Skeletal muscle tissue (tissue), 4 donors: ENCODE data around the gene KRTAP10-5. TPM values are rescaled to one million over a fixed set of nuclear protein-coding genes. Genes with fewer than 3 reads are reported as not detected.

Experiments
- H3K27ac ChIP-seq: one replicate; pipeline ENCODE4 v1.7.0; 2013; ENCODE audit warnings: mild to moderate bottlenecking, low read depth, low read length, inconsistent platforms
- H3K27me3 ChIP-seq, 3 donors: one replicate each; pipeline ENCODE4 v1.7.0; 2013; ENCODE audit warnings: low read length in 3 of 3; ENCODE audit not compliant: control insufficient read depth in 3 of 3, insufficient read depth in 3 of 3
- H3K36me3 ChIP-seq, 3 donors: one replicate each; pipeline ENCODE4 v1.7.0; 2013; ENCODE audit warnings: low read length in 3 of 3; ENCODE audit not compliant: control insufficient read depth in 3 of 3, insufficient read depth in 3 of 3
- H3K4me1 ChIP-seq, 3 donors: one replicate each; pipeline ENCODE4 v1.7.0; 2013; ENCODE audit warnings: low read length in 3 of 3, mild to moderate bottlenecking in 3 of 3; ENCODE audit not compliant: control insufficient read depth in 3 of 3, insufficient read depth in 3 of 3
- H3K4me3 ChIP-seq, 3 donors: one replicate each; pipeline ENCODE4 v1.7.0; 2013; ENCODE audit warnings: low read length in 3 of 3
- H3K9ac ChIP-seq, 3 donors: one replicate each; pipeline ENCODE4 v1.7.0; 2013; ENCODE audit warnings: low read length in 3 of 3, mild to moderate bottlenecking in 3 of 3, moderate library complexity in 2 of 3, low read depth in 1 of 3
- H3K9me3 ChIP-seq, 3 donors: one replicate each; pipeline ENCODE4 v1.7.0; 2013; ENCODE audit warnings: low read length in 3 of 3; ENCODE audit not compliant: control insufficient read depth in 3 of 3
- total RNA-seq: library from RNA; depleted of rRNA; stranded (reverse); fragments of >200 nt; gene quantifications from one replicate; pipeline ENCODE4 v1.2.3, GENCODE V29; 2014
- donor health status: Osteomylitis.

Gene KRTAP10-5
- total RNA-seq, 1 donor from 2014 or later = not detected

GRCh38 chr21:44542716-44543115 is 37.7 kb downstream of the KRTAP10-5 start:
- Histone ChIP-seq H3K4me1 (no peaks in the 10 kb centered on the region), H3K4me3 (no peak overlapping the region), H3K9ac (no peak overlapping the region), H3K27ac (no peak overlapping the region), H3K27me3 (peaks cover 17 to 37% (median 25%) of the 10 kb centered on the region in 3 donors), H3K9me3 (peaks cover 0 to 7% (median 6%) of the 10 kb centered on the region in 3 donors), H3K36me3 (no peaks in the 10 kb centered on the region)

- Histone ChIP-seq H3K4me1 (no peaks in the 10 kb centered on the region), H3K27ac (no peak overlapping the region), H3K9me3 (peaks cover 0 to 6% (median 2%) of the 10 kb centered on the region in 3 donors), H3K36me3 (no peaks in the 10 kb centered on the region), H3K27me3 (peaks cover 15 to 39% (median 20%) of the 10 kb centered on the region in 3 donors), H3K4me3 (no peak overlapping the region), H3K9ac (no peak overlapping the region)
These were observed 39.6 kb downstream of the KRTAP10-5 start for GRCh38 chr21:44540741-44541288.

- H3K36me3 ChIP-seq = no peaks in the 10 kb centered on the region
- H3K27ac ChIP-seq = no peak within 1 kb of the TSS
- H3K4me1 ChIP-seq = no peaks in the 10 kb centered on the region
- peaks cover 15 to 39% (median 20%) of the 10 kb centered on the region in 3 donors for H3K27me3 ChIP-seq
- H3K4me3 ChIP-seq = no peak within 1 kb of the TSS
- no peak within 1 kb of the TSS for H3K9ac ChIP-seq
- peaks cover 0 to 6% (median 2%) of the 10 kb centered on the region in 3 donors for H3K9me3 ChIP-seq
These were observed 40.3 kb downstream of the KRTAP10-5 start, which contains the start of gene KRTAP10-1 for GRCh38 chr21:44539991-44540666. Gene KRTAP10-1, minus strand, starts transcription at chr21:44540195. Its CDS starts 45 bp downstream, at chr21:44540150.

GRCh38 chr21:44539046-44539445 is 41.4 kb downstream of the KRTAP10-5 start:
- H3K27me3 ChIP-seq = peaks cover 15 to 41% (median 25%) of the 10 kb centered on the region in 3 donors
- no peak overlapping the region for H3K4me3 ChIP-seq
- H3K4me1 ChIP-seq = no peaks in the 10 kb centered on the region
- H3K9ac ChIP-seq = no peak overlapping the region
- no peak overlapping the region for H3K27ac ChIP-seq
- H3K9me3 ChIP-seq = peaks cover 0 to 6% (median 2%) of the 10 kb centered on the region in 3 donors
- no peaks in the 10 kb centered on the region for H3K36me3 ChIP-seq

- H3K27me3 ChIP-seq = peaks cover 15 to 45% (median 29%) of the 10 kb centered on the region in 3 donors
- H3K36me3 ChIP-seq = no peaks in the 10 kb centered on the region
- H3K9me3 ChIP-seq = peaks cover 0 to 6% (median 2%) of the 10 kb centered on the region in 3 donors
These were observed 42.2 kb downstream of the KRTAP10-5 start for GRCh38 chr21:44537930-44538911.

GRCh38 chr21:44535963-44536362 is 44.4 kb downstream of the KRTAP10-5 start:
- Histone ChIP-seq H3K4me1 (no peaks in the 10 kb centered on the region), H3K27ac (no peak overlapping the region), H3K9ac (no peak overlapping the region), H3K27me3 (peaks cover 29 to 51% (median 49%) of the 10 kb centered on the region in 3 donors), H3K36me3 (no peaks in the 10 kb centered on the region), H3K9me3 (no peaks in the 10 kb centered on the region), H3K4me3 (no peak overlapping the region)

More at GRCh38 chr21:44537930-44538911, 42.2 kb downstream of the KRTAP10-5 start:
- Histone ChIP-seq H3K4me3 (no peak overlapping the region), H3K9ac (no peak overlapping the region), H3K4me1 (no peaks in the 10 kb centered on the region), H3K27ac (no peak overlapping the region)

GRCh38 chr21:44534688-44535087 is 45.7 kb downstream of the KRTAP10-5 start:
- no peak overlapping the region for H3K4me3 ChIP-seq

GRCh38 chr21:44533891-44534627 is 46.3 kb downstream of the KRTAP10-5 start:
- Histone ChIP-seq H3K9ac (no peak overlapping the region), H3K4me1 (no peaks in the 10 kb centered on the region), H3K9me3 (no peaks in the 10 kb centered on the region), H3K4me3 (no peak overlapping the region), H3K36me3 (no peaks in the 10 kb centered on the region), H3K27me3 (peaks cover 31 to 46% (median 41%) of the 10 kb centered on the region in 3 donors), H3K27ac (no peak overlapping the region)

More at GRCh38 chr21:44534688-44535087, 45.7 kb downstream of the KRTAP10-5 start:
- Histone ChIP-seq H3K9me3 (no peaks in the 10 kb centered on the region), H3K36me3 (no peaks in the 10 kb centered on the region), H3K9ac (no peak overlapping the region), H3K27ac (no peak overlapping the region), H3K27me3 (peaks cover 31 to 52% (median 47%) of the 10 kb centered on the region in 3 donors), H3K4me1 (no peaks in the 10 kb centered on the region)
